GM21423 (cell line): ENCODE data around the gene FYCO1.
"Not testable (repeated sequence)": the region's sequence is repeated elsewhere in the genome, so short reads cannot be mapped to it uniquely, and the experiment has no call there.

ENCODE experiments used
- ATAC-seq: cut with Tn5 transposase; IDR thresholded peaks from one replicate; pipeline ENCODE4 v1.9.1; 2021; ENCODE audit warnings: mild to moderate bottlenecking, moderate library complexity; ENCODE audit not compliant: unreplicated experiment

Gene FYCO1

GRCh38 chr3:46010519-46011113 is 15.0 kb upstream of the FYCO1 start:
- no peak for ATAC-seq

- ATAC-seq: no peak
These were observed 12.4 kb upstream of the FYCO1 start for GRCh38 chr3:46008058-46008457.

GRCh38 chr3:46007280-46007679 is 11.7 kb upstream of the FYCO1 start:
- no peak for ATAC-seq

DNA sequence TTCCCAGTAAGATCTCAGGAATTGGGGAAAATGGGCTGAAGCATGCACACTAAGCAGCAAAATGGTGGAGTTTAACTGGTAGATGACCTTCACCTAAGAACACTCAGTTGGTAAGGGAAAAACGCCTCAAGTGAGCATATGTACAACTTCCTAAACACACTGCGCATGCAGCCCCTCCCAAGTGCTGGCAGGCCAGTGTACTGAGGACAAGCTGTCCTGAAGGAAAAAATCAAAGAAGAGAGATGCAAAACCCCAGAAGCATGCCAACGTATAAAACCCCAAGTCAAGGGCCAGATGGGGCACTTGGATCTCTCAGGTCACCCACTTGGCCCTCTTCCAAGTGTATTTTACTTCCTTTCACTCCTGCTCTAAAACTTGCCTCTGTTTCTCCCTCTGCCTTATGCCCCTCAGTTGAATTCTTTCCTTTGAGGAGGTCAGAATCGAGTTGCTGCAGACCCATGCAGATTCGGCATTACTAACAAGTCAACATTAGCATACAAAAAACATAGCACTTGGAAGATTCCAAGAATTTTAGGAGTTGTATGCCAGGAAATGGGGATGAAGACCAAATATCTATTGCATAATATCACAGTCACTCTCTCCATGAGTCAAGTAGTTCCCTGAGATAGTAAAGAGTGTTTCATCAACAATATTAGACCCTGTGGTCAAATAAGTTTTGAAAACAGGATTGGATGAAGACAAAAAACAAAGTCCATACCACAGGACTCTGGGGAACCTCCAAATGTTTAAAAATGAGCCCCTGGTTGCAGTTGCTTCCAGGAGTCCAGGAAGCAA is 10.8 kb upstream of the FYCO1 start:
- no peak for ATAC-seq

- ATAC-seq: not testable (repeated sequence)
These were observed 8.1 kb upstream of the FYCO1 start for GRCh38 chr3:46003706-46004105.

DNA sequence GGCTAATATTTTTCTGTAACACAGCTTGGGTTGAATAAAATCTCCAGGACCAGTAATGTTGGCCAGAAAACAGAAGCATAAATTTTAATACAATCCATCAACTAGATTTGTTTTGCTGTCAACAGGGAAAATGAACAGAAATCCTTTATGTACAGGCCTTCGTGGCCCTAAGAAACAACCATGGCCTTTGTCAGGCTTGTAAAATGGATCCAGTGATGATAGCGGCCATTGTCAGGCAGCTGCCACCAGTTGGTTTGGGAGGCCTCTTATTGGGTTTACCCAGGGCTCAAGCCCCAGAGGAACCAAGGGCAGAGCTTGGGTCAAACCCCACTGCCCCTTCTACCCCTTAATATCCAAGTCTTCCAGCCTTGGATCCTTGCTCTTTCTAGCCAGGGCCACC is 5.6 kb upstream of the FYCO1 start:
- no peak for ATAC-seq

DNA sequence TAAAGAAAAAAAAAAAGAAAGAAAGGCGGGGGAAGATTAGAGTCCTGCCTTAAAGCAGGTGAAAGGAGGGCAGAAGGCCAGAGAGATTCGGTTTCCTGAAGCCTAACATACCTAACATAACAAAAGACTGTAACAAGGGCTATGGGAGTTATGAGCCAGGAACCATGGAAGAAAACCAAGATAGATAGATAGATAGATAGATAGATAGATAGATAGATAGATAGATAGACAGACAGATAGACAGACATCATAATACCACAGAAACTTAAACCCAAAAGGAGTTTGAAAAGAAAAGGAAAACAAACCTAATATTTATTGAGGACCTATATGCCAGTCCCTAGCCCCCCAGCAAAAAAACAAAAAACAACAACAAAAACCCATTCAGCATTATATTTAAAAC is 2.3 kb upstream of the FYCO1 start:
- ATAC-seq: no peak

GRCh38 chr3:45997499-45997898 is 1.9 kb upstream of the FYCO1 start:
- ATAC-seq: not testable (repeated sequence)

GRCh38 chr3:45994419-45995235 is 997 bp downstream of the FYCO1 start:
- no peak for ATAC-seq

DNA sequence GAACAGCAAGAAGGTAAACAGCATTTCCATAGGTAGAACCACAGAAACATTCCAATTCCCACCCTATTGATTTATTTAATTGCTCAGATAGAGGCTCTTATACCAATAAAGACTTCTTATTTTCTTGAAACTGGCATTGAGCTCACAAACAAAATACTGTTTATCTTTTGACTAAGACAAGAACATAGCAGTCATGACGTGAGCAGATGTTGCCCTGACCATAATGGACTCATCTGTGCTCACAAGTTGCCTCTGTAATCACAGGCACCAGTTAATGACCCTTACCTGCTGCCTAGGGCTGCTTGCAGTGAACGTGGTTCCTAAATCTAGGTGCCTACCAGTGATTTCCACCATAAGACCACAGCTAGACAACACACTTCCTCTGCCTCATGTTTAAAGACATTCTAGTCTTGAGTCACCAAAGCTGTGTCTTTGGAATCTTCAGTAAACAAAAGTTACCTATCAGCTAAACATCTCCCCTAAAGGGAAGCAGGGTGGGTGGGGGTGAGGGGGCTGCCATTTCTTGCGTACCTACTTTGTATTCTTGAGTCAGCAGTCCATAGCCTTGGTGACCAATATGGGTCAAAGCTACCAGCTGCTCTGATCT is 2.1 kb downstream of the FYCO1 start:
- ATAC-seq: no peak

GRCh38 chr3:45992821-45993221 is 2.8 kb downstream of the FYCO1 start:
- no peak for ATAC-seq

DNA sequence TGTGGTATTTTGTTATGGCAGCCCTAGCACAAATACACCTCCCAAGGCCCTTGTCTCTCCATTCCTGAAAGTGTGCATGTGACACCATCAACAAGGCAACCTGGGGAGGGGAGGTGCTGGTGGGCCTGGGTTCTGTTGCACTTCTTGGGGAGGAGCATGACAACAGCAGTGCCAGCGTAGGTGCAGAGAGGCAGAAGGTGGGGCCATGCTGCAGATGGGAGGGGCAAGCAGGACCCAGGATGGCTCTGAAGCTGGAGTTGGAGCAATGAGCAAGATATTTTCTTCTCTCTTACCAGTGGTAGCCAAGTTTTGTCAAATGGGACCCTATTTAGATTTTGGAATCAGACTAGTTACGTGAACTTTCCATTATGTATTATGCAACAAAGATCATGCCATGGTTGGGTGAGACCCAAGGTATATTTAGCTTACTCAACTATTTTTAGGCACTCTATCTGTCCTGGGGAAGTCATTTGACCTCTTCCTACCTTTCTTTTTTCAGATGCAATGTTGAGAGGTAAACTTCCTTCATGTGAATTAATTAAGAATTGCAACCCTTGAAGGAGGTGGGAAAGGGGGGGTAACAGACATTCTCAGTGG is 3.4 kb downstream of the FYCO1 start:
- ATAC-seq: no peak

GRCh38 chr3:45991341-45991740 is 4.3 kb downstream of the FYCO1 start:
- ATAC-seq: no peak

DNA sequence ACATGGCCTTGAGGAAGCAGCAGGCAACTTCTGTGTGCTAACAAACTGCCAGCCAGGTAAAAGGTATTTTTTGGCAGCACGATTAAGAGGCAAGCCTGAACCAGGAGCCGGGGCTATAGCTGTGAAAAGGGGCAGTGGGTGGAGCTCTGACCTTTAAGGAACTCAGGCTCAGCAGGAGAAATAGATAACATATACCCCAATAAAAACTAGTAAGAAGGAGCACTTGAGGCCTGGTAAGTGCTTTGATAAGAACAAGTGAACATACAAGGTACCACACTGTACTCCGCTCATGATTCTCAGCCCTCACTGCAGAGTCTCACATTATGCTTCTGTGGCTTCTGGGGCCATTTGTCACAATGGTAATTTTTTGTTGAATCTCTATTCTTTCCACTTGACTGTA is 5.4 kb downstream of the FYCO1 start:
- no peak for ATAC-seq

DNA sequence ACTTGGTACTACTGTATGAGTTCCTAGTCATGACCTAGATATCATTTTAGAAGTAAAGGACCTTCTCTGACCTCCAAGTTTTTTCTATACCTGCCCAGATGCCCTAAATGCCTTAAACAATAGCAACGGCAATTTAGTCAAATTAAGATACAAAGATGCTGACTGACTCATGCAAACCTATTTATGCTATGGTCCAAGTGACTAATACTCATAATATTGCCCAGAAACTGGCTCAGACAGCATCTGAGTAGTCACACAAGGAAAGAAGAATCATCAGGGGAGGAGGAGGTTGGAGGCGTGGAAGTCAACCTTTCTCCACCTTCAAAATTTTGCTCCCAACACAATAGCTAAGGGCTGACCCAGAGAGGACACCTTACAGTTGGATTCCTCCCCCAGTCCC is 6.8 kb downstream of the FYCO1 start:
- ATAC-seq: no peak

DNA sequence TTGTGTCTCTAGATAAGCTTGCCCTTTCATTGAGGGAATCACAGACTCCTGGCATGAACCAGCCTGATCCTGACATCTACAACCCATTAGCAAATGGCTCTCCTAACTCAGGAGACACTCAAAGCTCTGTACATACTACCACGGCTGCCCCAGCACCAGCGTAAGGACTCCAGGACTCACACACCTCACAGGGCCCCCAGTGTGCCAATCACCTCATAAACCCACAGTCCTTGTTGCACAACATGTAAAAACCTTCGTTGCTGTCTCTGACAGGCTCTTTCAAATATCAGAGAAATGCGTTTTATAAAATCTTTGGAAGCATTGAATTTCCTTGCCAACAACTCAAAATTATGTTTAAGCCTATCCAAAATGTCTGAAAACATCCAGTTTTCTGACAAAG is 7.3 kb downstream of the FYCO1 start:
- ATAC-seq: no peak

GRCh38 chr3:45987368-45988291 is 8.0 kb downstream of the FYCO1 start:
- no peak for ATAC-seq

- no peak for ATAC-seq
These were observed 9.2 kb downstream of the FYCO1 start for GRCh38 chr3:45986303-45986982.

- ATAC-seq: no peak
These were observed 9.9 kb downstream of the FYCO1 start for GRCh38 chr3:45985532-45986302.
